ENCODE data around the gene SP6.

Gene SP6

DNA sequence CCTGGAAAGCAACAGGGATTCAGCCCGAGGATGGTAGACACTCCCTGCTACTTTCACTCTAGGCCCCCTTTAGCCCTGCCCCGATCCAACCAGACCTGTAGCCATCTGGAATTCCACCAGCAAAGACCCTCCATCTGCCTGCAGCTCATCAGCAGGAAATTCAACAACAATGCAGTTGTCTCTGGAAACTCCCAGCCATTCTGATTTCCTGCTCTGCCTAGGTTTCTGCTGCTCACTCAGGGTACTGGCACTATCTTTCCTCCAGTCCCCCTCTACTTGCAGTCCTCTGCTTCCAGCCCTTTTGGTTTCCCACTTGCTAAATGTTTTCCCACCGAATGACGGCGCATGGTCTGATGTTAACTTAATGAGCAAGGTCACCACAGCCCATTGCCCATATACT, 2.7 kb upstream of the SP6 start:
- no peak for DNase-seq (ENCODE audit: low spot score)

DNA sequence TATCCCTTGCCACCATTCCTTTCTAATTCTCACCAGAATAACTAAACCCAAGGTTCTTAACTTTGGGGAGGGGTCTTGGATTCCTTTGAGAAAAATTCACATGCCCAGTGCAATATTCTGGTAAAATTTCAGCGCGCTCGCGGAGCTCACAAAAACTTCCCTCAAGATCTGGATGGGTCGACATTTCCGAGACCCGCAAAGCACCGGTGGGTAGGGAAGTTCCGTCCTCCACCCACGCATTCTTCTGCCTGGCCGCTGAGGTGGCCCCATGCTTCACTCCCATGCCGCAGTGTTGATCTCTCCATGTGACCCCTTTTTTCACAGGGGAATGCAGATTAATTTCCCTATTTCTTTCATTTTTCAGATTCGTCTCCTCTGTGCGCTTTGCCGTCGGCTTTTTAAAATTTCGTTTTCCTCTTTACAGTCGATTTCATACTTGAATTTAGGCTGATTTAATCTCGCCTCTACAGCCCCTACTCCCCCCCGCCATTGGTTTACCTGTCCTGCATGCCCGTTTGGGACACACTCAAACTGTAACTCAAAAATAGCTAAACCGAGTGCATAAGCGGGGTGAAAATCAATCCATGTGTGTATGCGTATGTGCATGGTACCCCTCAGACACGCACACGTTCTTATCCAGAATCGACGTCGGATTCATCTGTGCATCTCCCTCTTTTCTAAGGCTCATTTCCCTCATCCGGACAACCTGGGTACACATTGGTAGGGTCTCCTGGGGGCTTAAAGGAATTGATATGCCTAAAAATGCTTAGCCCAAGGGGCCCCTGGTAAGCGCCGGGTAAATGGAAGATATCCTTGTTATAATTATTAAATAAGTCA, 1.4 kb upstream of the SP6 start:
- no peak for DNase-seq (ENCODE audit: low spot score)

DNA sequence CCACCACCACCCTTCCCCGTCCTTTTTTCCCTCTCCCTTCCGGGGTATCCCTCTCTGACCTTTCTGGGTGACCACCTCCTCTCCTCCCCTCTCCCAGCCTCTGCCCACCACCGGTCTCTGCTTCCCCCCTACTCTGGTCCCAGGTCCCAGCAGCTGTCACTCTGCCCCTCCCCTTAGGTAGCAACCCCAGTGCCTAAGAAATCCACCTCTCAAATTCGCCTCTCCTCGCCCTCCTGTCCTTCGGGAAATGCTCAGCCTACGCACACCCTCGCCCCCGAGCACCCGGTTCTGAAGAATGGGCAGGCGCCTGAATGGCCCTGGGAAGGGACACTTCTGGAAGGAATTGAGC, 775 bp upstream of the SP6 start:
- DNase-seq (ENCODE audit: low spot score): no peak

DNA sequence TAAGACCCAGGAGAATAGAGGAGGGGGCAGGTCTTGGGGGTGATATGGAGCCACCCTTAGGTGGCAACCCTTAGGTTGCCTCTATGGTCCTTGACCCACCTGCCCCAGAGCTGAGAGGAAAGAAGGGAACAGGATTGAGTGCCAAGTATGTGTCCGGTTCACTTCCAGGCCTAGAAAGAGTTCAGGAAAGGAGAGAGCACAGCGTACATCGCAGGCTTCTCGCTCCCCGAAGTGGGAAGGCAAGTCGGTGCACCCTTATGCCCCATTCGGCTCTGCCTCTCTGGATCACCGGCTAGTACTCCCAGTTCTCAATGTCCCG, 631 bp downstream of the SP6 start:
- no peak for DNase-seq (ENCODE audit: low spot score)

DNA sequence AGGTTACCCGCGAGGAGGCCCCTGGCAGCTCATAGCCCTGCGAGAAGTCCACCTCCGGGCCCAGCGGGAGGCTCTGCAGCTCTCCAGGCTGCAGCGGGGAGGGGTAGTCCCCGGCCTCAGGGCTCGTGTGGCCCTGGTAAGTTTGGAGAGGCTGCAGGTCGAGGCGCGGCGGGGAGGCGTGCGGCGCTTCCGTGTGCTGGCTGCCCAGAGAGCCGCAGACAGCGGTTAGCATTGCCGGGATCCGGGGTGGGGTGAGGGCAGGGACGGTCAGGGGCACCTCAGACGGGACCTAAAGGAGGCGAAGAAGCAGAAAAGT, 2.8 kb downstream of the SP6 start:
- no peak for DNase-seq (ENCODE audit: low spot score)

DNA sequence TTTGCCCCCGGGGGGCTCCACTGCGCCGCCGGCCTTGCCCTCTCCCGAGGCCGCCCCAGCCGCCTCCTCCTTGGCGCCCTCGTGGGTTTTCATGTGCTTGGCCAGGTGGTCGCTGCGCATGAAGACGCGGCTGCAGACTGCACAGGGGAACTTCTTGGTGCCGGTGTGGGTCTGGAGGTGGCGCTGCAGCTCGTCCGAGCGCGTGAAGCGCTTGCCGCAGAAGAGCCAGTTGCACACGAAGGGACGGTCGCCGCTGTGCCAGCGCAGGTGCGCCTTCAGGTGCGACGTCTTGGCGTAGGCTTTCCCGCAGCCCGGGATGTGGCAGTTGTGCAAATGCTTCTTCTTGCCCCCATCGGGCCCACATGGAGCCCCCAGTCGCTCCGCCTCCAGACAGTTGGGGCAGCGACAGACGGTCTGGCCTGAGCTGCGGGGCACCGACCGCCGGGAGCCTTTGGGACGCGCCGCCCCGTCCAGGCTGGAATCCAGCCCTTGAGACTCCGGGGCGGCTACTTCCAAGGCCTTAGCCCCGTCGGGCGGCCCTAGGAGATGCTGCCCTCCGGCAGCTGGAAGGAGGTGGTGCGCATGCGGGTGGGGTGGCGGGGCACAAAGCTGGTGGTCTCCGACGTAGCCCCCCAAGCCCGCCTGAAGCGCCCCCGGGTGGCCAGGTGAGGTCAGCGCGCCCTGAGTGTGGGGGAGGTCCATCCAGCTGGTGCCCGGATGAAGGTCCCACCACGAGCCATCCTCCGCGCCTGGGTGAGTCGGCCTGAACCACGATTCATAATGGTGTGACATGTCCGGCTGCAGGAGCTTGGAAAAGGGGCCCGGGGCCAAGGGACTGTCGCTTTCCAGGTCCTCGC, 3.4 kb downstream of the SP6 start:
- peak; percentile 34 for DNase-seq (ENCODE audit: low spot score)

DNA sequence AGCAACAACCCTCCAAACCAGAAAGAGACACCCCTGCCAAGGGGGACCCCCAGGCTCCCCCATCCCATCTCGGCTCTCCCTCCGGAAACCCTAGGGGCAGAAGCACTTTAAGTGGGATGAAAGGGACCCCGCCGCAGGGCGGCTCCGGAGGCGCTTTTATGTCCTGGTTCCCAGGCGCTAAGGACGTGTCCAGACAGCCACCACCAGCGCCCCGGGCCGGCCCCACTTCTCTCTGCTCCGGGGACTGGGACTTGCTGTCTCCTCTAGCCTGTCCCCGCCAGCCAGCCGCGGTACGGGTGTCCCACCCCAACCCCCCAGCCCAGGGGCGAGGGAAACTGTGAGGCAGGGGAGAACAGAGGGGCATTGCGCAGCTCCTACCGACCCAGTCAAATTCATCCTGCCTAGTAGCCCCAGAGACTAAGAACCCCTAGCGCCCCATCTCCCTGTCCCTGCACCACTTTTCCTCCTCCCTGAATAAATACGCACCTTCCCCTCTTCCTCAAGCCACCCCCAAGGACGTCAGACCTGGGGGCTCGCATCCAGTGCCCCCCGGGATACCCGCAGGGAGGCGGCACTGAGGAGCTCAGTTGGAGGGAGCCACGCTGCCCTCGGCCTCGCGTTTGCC, 4.1 kb downstream of the SP6 start:
- DNase-seq (ENCODE audit: low spot score): no peak

DNA sequence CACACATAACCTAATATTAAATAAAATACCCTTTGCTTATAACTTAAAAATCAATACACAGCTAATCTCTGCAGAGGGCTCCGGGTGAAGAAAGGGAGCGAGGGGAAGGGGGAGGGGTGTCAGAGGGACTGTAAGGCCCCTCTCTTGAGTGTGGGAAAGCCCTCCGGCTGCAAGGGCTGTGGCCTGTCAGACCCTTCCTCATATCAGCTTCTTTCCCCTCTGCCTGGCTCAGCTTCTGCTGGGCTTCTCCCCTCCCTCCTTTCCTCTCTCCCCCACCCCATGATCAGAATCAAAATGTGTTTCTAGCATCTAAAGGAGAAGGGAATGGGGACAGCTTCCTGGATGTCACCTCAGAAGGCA, 5.3 kb downstream of the SP6 start:
- no peak for DNase-seq (ENCODE audit: low spot score)

DNA sequence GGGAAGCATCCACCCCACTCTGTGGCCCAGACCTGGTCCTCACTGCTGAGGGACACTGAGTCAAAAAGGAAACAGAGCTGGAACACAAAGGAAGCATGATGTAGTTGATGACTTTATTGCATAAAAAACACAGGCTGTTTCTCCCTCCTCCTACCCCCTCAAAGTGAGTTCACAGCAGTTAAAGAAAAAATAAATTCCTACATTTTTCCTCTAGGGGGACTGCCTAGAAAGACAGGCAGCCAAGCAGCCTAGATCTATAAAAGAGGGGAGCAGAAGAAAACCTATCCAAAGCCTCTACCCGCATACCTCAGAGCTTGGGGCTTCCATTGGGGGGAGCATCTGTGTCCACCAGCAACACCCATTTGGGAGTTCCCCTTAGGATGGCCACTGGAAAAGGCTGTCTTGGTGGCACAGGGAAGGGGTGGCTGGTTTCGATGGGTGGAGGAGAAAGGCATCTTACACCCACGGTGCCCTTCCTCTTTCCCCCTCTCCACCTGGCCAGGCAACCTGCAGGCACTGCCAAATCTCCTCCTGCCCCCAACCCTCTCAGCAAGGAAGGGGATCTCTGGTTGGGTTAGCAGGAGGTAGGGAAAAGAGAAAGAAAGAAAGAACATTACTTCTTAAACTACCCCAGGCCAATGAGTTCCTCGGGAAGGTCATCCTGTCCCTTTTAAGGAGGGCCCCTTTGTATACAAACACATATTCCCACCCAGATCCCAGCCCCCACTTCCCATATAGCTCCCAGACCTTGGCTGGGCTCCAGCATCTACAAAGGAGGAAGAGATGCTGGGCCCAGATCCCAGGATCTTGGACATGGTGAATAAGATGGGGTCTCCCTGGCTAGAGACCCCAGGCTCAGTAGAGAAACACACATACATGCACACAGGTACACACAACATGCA, 5.9 kb downstream of the SP6 start:
- peak; percentile 59 for DNase-seq (ENCODE audit: low spot score)

DNA sequence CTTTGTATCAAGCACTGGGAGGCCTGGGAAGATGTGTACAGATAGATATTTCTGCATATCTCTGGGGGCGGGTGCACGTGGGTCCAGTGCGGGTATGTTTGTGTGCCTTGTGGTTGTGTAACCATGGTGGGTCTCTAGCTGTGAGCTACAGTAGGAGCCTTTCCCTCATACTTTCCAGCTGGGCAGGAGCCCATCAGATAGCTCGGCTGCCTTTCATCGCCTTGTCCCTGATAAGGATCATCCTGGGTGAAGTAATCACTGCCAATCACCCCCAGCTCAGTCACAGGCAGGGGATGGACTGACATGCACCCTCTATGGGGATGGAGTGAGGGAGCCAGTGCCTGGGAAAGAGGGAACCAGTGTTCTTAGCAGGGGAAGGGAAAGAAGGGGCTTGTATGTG, 6.7 kb downstream of the SP6 start:
- no peak for DNase-seq (ENCODE audit: low spot score)

DNA sequence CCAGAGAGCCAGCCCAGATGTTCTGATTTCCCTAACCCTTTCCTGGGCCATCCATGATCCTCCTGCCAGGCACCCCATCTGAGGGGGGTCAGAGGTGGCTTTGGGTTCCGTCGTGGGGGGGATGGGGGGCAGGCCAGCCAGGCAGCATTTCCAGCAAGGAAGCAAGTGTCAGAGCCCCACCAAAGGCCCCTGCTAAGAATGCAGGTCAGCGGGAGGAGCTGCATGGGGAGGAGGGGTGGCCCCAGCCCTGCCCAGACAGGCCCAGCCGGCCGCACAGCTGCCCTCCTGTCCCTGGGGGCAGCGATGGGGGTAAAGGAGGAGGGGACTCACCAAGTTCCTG, 7.6 kb downstream of the SP6 start:
- no peak for DNase-seq (ENCODE audit: low spot score)

DNA sequence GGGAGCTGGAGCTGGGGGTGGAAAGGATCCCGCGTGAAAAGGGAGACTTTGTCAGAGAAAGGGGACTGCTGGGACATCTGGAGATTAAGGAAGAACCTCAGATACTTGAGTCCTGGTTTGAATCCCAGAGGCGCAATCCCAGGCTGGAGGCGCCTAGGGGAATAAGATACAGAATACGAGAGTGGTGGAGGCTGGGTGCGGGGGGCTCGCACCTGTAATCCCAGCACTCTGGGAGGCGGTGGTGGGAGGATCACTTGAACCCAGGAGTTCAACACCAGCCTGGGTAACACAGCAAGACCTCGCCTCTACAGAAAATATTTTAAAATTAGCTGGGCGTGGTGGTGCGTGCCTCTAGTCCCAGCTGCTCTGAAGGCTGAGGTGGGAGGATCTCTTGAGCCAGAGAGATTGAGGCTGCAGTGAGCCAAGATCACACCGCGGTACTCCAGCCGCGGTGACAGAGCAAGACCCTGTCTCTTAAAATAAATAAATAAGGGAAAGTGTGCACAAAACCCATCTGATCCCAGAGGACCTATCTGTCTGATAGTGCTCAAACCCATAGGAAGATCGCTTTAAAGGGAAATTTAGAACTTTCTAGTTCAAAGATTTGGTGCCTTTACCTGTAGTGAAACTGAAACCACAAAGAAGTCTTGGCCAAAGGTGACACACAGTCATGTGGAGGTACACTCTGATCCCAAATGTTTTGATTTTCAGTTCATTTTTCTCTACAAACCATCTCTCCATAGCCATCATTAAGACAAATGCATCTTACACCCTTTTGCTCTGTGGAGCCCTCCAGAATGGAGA, 9.3 kb downstream of the SP6 start:
- DNase-seq (ENCODE audit: low spot score): no peak

DNA sequence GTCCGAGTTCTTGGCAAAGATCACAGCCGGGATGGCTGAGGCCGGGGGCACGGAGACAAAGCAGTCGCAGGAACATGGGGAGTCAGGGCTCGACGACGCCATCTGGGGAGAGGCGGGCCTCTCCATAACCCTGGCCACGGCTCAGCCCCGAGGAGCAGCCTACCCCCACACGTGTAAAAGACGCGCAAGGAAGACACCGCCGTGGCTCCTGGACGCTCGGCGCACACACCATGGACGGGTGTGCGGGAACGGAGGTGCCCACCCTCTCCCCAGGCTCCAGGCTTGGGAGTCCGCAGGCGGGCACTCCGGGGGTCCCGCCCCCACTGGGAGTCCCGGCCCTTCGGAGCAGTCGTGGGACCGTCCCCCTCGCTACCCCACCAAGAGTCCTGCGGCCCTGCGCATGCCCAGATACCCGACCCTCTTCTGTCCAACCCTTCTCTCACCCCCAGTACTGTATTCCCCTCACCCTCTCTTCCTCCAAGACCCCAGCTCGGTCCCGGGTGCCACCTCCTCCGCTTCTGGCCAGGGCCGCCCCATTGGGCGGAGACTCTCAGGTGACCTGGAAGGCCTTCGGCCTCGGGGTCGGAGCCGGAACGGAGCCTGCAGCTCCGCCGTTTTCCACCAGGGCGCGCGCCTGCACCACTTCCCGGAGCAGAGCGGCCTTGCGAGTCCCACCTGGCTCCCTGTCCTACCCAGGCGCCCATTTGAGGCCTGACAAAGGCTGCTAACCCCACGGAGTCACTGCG, 10.0 kb downstream of the SP6 start, which contains the start of gene SCRN2:
Gene SCRN2, minus strand, starts transcription at position 532 of the 746 bp plus-strand sequence. Its CDS starts 430 bp downstream, at position 102.
- peak; percentile 87 for DNase-seq (ENCODE audit: low spot score)

DNA sequence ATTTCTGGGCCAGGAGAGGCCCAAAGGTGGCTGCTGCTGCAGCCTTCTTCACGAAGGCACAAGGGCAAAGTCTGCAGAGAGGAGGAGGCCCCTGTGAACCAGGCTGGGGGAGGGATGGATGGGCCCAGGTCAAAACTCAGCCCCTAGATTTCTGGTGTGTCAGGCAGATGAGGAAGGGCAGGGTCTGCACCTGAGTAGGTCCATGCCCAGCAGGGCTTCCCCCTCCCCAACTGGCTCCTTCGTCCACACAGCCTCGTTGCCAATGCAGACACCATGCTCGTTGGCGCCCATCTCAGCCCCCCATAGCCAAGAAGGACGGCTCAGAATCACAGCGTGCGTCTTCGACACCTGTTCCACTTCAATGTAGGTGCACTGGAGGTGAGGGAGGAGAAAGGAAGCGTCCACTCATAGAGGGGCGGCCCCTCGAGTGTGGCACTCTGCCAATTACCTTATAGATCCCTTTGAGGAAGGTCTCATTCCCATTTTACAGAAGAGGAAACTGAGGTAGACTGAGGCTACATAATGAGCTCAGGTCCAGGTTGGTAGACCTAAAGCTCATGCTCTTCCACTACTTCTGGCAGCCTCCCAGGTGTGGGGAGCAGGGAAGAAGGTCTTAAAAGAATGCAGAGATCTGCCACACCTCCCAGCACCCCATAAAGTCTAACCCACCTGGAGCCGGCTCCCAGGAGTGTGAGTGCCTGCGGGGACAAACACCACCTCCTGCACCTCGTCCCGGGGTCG, 10.8 kb downstream of the SP6 start:
- no peak for DNase-seq (ENCODE audit: low spot score)

DNA sequence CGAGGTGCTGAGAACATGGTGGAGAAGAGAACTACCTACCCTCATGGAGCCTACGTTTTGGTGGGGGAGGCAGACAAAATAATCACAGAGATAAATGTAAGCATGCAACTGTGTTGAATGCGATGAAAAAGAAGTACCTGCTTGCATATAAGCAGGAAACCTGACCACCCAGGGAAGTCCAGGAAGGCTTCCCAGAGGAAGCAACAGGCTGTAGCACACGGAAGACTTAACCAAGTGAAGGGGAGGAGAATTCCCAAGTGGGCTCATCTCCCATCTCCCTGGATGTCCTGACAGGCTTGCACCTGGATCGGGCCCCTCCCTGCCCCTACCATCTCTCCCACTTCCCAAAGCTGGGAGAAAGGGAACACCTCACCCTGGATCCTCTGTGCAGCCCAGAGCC, 11.9 kb downstream of the SP6 start:
- DNase-seq (ENCODE audit: low spot score): no peak

DNA sequence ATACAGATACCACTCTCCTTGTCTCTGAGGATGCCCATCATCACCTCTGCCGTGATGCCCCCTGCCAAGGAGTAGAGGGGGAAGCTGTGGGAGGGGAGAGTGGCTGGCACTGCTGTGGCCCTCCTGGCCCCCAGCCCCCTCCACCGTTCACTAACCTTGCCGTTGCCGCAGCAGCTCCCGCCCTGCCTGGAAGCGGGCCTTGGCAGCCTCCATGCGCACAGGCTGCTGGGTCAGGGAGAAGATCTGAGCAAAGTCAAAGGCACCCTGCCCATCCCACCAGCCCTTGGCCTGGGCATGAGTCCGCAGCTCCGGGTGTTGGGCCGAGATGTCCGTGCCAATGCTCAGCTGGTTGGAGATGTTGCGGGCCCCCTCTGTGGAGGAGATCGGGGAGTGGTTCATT, 12.3 kb downstream of the SP6 start:
- no peak for DNase-seq (ENCODE audit: low spot score)

DNA sequence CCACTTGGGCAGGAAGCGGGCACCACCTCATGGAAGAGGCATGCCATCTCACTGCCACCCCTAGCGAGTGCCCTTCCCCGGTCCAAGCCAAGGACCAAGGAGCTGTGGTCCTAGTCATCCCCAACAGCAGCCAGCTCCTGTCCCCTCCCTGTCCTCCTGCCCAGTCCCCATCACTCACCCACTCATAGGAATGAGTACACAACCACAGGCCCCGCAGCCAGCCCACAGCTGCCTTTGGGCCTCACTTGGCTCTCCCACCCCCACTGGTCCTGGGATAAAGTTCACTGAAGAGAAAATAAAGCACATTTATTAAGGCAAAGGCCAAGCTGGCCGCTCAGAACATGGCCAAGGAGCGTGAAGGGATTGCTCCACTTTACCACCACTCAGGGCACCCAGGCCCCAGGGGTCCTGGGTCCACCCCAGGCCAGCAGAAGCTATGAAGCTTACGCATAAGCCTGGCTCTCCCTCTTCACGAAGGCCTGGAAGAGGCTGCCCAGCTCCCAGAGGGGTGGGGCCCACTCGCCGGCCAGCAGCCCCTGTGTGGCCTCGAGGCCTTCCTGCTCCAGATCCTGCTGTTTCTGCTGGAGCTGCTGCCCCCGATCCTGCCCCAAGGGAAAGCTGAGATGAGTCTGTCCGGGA, 13.4 kb downstream of the SP6 start:
- no peak for DNase-seq (ENCODE audit: low spot score)

DNA sequence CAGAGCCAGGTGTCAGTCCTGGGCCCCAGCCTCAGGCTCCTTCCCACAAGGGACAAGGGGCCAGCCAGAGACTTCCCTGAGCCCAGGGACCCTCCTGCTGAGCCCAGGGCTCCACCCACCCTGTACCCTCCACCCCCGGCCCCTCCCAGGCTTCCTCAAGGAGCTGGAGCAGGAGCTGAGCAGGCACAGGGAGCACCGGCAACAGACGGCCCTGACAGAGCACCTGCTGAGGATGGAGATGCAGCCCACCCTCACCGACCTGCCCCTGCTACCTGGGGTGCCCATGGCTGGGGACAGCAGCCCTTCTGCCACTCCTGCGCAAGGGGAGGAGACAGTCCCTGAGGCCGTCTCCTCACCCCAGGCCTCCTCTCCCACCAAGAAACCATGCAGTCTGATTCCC, 14.4 kb downstream of the SP6 start:
- no peak for DNase-seq (ENCODE audit: low spot score)

DNA sequence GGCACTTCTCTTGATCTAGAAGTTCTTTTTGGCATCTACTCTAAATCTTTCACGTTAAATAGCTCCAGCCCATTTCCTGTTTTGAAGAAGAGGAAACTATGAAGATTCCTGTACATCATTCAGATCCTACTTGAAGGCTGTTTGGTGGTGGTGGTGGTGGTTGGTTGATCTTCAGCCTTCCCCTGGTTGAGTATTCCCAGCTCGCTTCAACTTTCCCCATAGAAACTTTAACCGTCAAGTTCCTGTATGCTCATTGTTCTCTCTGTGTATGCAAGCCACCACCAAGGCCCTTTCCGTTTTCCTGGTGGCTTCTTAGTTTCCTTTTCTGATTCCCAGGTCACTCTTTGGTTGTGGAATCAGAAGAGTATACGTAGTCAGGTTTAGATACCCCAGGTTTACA, 16.2 kb downstream of the SP6 start:
- DNase-seq (ENCODE audit: low spot score): no peak

DNA sequence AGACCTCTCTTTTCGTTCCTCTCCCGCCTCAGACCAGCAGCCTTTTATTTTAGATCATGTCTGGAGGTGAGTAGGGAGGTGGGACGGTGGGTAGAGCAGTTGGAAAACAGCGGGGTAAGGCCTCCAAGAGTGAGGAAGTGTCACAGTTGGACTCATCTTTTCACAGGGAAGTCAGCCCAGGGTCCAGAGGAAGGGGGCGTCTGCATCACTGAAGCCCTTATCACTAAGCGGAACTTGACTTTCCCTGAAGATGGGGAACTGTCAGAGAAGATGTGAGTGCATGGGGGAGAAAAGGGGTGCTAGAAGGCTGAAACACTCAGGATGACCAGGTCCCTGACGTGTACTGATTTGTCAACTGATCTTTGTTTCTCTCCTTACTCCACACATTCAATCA, 19.0 kb downstream of the SP6 start:
- no peak for DNase-seq (ENCODE audit: low spot score)
